Measurements from ENCODE around the gene PRPF40B. TPM values are rescaled to one million over a fixed set of nuclear protein-coding genes. Genes with fewer than 3 reads are reported as not detected.

The PRPF40B gene
- total RNA-seq, 1 donor from 2014 or later: 28.9 TPM

GRCh38 chr12:49587174-49587908 is 36.0 kb upstream of the PRPF40B start:
- DNase-seq (ENCODE audit: extremely low spot score, unreplicated experiment): no peak
- H3K27ac Mint-ChIP-seq (ENCODE audit: unreplicated experiment): no peak overlapping the region
- no peaks in the 10 kb centered on the region for H3K27me3 Mint-ChIP-seq (ENCODE audit: unreplicated experiment)
- TF ChIP-seq, protein P1, sequence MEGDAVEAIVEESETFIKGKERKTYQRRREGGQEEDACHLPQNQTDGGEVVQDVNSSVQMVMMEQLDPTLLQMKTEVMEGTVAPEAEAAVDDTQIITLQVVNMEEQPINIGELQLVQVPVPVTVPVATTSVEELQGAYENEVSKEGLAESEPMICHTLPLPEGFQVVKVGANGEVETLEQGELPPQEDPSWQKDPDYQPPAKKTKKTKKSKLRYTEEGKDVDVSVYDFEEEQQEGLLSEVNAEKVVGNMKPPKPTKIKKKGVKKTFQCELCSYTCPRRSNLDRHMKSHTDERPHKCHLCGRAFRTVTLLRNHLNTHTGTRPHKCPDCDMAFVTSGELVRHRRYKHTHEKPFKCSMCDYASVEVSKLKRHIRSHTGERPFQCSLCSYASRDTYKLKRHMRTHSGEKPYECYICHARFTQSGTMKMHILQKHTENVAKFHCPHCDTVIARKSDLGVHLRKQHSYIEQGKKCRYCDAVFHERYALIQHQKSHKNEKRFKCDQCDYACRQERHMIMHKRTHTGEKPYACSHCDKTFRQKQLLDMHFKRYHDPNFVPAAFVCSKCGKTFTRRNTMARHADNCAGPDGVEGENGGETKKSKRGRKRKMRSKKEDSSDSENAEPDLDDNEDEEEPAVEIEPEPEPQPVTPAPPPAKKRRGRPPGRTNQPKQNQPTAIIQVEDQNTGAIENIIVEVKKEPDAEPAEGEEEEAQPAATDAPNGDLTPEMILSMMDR (IDR thresholded peaks at IDR 0.05): no peak
- H3K36me3 Mint-ChIP-seq (ENCODE audit: unreplicated experiment): peaks cover 10% of the 10 kb centered on the region
- peaks cover 47% of the 10 kb centered on the region for H3K4me1 Mint-ChIP-seq (ENCODE audit: unreplicated experiment)
- H3K4me3 Mint-ChIP-seq (ENCODE audit: unreplicated experiment): no peak overlapping the region
- H3K9me3 Mint-ChIP-seq (ENCODE audit: unreplicated experiment): no peaks in the 10 kb centered on the region

DNA sequence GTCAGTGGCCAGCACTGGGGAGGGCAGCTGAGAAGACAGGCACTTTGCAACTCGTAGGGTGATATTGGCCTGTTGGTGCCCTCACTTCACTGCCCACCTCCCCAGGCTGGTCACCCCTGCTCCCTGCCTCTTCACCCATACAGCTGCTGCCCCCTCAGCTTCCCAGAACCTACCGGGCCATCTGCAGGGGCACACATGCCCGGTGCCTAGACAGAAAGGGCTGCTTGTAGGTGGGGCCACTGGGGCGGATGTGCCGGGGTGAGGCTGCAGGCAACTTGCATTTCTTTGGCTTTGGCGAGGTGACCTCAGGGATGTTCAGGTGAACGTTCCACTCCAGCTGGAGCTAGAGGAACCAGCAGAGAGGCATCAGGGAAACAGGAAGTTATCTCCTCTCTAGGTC is 35.1 kb upstream of the PRPF40B start:
- Mint-ChIP-seq H3K27me3 (ENCODE audit: unreplicated experiment) (no peaks in the 10 kb centered on the region), H3K27ac (ENCODE audit: unreplicated experiment) (peak overlapping the region; percentile 25), H3K4me1 (ENCODE audit: unreplicated experiment) (peaks cover 39% of the 10 kb centered on the region), H3K4me3 (ENCODE audit: unreplicated experiment) (no peak overlapping the region), H3K9me3 (ENCODE audit: unreplicated experiment) (no peaks in the 10 kb centered on the region), H3K36me3 (ENCODE audit: unreplicated experiment) (peaks cover 10% of the 10 kb centered on the region)
- no peak for DNase-seq (ENCODE audit: extremely low spot score, unreplicated experiment)
- TF ChIP-seq, protein P1 (IDR thresholded peaks at IDR 0.05): no peak

GRCh38 chr12:49588721-49589516 is 34.4 kb upstream of the PRPF40B start:
- Mint-ChIP-seq H3K4me3 (ENCODE audit: unreplicated experiment) (no peak overlapping the region), H3K4me1 (ENCODE audit: unreplicated experiment) (peaks cover 32% of the 10 kb centered on the region), H3K27me3 (ENCODE audit: unreplicated experiment) (no peaks in the 10 kb centered on the region), H3K36me3 (ENCODE audit: unreplicated experiment) (peaks cover 10% of the 10 kb centered on the region), H3K27ac (ENCODE audit: unreplicated experiment) (peak overlapping the region; percentile 25), H3K9me3 (ENCODE audit: unreplicated experiment) (no peaks in the 10 kb centered on the region)
- TF ChIP-seq, protein P1 (IDR thresholded peaks at IDR 0.05): no peak
- no peak for DNase-seq (ENCODE audit: extremely low spot score, unreplicated experiment)

DNA sequence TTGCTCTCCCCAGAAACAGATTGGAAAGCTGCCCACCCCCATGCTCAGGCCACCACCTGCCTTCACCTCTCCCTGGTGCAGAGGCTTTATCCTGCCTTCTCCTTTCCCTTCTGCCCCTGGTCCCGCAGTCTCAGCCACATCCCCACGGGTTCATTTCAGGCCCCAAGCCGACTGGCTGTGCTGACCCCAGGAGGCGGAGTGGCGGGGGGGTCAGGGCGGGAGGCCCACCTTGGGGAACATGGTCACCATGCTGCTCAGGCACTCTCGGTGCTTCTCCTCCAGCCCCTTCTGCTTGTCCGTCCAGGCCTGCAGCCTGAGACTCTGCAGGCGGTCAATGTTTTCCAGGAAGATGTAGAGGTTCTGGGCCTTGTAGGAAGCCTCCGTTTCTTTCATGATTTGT is 24.8 kb upstream of the PRPF40B start:
- H3K27me3 Mint-ChIP-seq (ENCODE audit: unreplicated experiment): no peaks in the 10 kb centered on the region
- peaks cover 3% of the 10 kb centered on the region for H3K36me3 Mint-ChIP-seq (ENCODE audit: unreplicated experiment)
- no peak overlapping the region for H3K27ac Mint-ChIP-seq (ENCODE audit: unreplicated experiment)
- H3K9me3 Mint-ChIP-seq (ENCODE audit: unreplicated experiment): no peaks in the 10 kb centered on the region
- no peak for DNase-seq (ENCODE audit: extremely low spot score, unreplicated experiment)
- H3K4me3 Mint-ChIP-seq (ENCODE audit: unreplicated experiment): no peak overlapping the region
- H3K4me1 Mint-ChIP-seq (ENCODE audit: unreplicated experiment): no peaks in the 10 kb centered on the region
- TF ChIP-seq, protein P1 (IDR thresholded peaks at IDR 0.05): no peak

- Mint-ChIP-seq H3K27ac (ENCODE audit: unreplicated experiment) (no peak overlapping the region), H3K4me3 (ENCODE audit: unreplicated experiment) (no peak overlapping the region), H3K27me3 (ENCODE audit: unreplicated experiment) (no peaks in the 10 kb centered on the region), H3K9me3 (ENCODE audit: unreplicated experiment) (no peaks in the 10 kb centered on the region), H3K36me3 (ENCODE audit: unreplicated experiment) (peaks cover 3% of the 10 kb centered on the region), H3K4me1 (ENCODE audit: unreplicated experiment) (peaks cover 2% of the 10 kb centered on the region)
- DNase-seq (ENCODE audit: extremely low spot score, unreplicated experiment): no peak
- TF ChIP-seq, protein P1 (IDR thresholded peaks at IDR 0.05): no peak
Measured at GRCh38 chr12:49599961-49600360, 23.4 kb upstream of the PRPF40B start.

Data from osteocyte (in vitro differentiated cells).